Mammary epithelial cell (primary cell): ENCODE results near the gene GIMAP6.
"Not testable (repeated sequence)": the region's sequence is repeated elsewhere in the genome, so short reads cannot be mapped to it uniquely, and the experiment has no call there.

Experiments used
- CTCF ChIP-seq, 2 donors: IDR thresholded peaks in 1 of 2; conservative IDR thresholded peaks in 1 of 2; 2 replicates each; pipeline ENCODE4 v1.5.1; 2011 to 2012; ENCODE audit warnings: inconsistent platforms in 2 of 2, low read length in 2 of 2, mild to moderate bottlenecking in 2 of 2, control low read depth in 1 of 2, low read depth in 1 of 2; ENCODE audit not compliant: insufficient read depth in 1 of 2; ENCODE audit errors: extremely low read depth in 1 of 2
- EZH2 ChIP-seq: IDR thresholded peaks from 2 replicates; pipeline ENCODE4 v1.6.1; 2012; ENCODE audit warnings: low read length, inconsistent platforms, borderline replicate concordance

GRCh38 chr7:150662821-150663220 is 30.6 kb upstream of the GIMAP6 start:
- TF ChIP-seq CTCF (conservative IDR thresholded peaks at IDR 0.05 in 1 of 2, IDR thresholded peaks at IDR 0.05 in 1 of 2; ENCODE audit: extremely low read depth in 1 of 2, insufficient read depth in 1 of 2, low read depth in 1 of 2, low read length in 2 of 2); EZH2: not testable (repeated sequence)
